SK-N-SH treated with all-trans-retinoic acid at 6 μM for 48 hours (cell line): ENCODE measurements around the gene ZFYVE21.

ENCODE experiments used
- ISL1 ChIP-seq: fragments of 250-450 bp; sonication (Bioruptor Pico); IDR thresholded peaks from 2 replicates; pipeline ENCODE4 v2.1.2; 2022; ENCODE audit warnings: mild to moderate bottlenecking, moderate library complexity
- OSR1 ChIP-seq: fragments of 250-450 bp; sonication (Bioruptor Pico); IDR thresholded peaks from 2 replicates; pipeline ENCODE4 v1.8.0; 2022; ENCODE audit warnings: moderate library complexity, mild to moderate bottlenecking, inconsistent platforms
- PATZ1 ChIP-seq: fragments of 250-450 bp; sonication (Bioruptor Pico); IDR thresholded peaks from 2 replicates; pipeline ENCODE4 v1.8.0; 2020; ENCODE audit warnings: mild to moderate bottlenecking, moderate library complexity, borderline replicate concordance
- TCF4 ChIP-seq: fragments of 250-450 bp; sonication (Bioruptor Pico); IDR thresholded peaks from 2 replicates; pipeline ENCODE4 v1.8.0; 2021; ENCODE audit warnings: mild to moderate bottlenecking, moderate library complexity, borderline replicate concordance
- ZNF565 ChIP-seq: fragments of 450-650 bp; formaldehyde crosslinking; conservative IDR thresholded peaks from 2 replicates; pipeline ENCODE4 v1.5.0; 2020; ENCODE audit warnings: low read depth, mild to moderate bottlenecking, moderate library complexity

DNA sequence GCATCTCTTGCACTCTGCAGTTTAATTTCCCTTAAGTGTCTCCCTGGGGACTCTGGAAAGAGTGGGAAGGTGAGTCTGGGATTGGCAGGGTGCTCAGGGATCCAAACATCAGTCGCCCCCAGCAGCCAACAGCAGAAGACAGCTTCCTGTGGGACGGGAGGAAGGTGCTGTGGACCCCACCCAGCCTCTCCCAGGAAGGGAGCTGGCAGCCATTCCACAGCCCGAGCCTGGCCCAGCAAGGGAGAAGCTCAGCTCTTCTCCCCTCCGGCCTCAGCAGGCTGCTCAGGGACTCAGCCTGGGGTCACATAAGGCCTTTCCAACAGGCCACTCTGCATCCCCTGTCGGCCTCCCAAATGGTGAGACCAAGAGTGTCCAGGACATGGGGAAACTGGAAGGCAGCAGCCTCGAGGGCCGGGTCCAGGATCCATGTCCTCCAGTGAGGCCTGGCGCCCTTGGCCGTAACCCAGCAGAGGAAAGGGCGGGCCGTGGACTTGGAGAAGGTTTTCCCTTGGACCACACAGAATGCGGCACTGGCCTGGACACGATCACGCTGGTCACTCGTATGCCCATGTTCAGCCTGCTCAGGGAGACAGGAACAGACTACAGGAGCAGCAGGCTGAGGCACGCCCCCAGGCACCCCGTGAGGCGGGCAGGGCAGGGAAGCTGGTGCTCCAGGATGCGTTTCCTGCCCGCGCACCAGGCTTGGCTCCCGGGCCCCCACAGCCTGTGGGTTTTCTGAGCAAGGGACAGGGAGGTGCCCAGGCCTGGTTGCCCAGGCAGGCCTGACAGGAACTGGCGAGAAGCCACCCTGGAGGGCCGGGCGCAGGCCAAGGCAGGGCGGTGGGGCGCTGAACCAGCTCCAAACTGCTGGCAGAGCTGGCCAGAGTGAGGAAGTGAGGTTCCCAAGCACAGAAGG lies 3.8 kb upstream of the ZFYVE21 start:
- TF ChIP-seq OSR1 = no peak
- no peak for TF ChIP-seq ISL1 (CRISPR knock-in tag)
- no peak for TF ChIP-seq ZNF565 (CRISPR knock-in tag)
- TF ChIP-seq TCF4 (CRISPR knock-in tag) = no peak
- TF ChIP-seq PATZ1 (CRISPR knock-in tag) = no peak
